SK-N-SH treated with all-trans-retinoic acid at 6 μM for 48 hours (cell line): Measurements from ENCODE around the gene RAB38.

Source experiments
- ZNF8 ChIP-seq: fragments of 450-650 bp; formaldehyde crosslinking; IDR thresholded peaks from 2 replicates; pipeline ENCODE4 v1.5.0; 2020; ENCODE audit warnings: mild to moderate bottlenecking, moderate library complexity
- TF ChIP-seq, protein P1 (sequence below): fragments of 250-450 bp; sonication (Bioruptor Pico); IDR thresholded peaks from 2 replicates; pipeline ENCODE4 v1.5.1; 2021; ENCODE audit warnings: mild to moderate bottlenecking, moderate library complexity

DNA sequence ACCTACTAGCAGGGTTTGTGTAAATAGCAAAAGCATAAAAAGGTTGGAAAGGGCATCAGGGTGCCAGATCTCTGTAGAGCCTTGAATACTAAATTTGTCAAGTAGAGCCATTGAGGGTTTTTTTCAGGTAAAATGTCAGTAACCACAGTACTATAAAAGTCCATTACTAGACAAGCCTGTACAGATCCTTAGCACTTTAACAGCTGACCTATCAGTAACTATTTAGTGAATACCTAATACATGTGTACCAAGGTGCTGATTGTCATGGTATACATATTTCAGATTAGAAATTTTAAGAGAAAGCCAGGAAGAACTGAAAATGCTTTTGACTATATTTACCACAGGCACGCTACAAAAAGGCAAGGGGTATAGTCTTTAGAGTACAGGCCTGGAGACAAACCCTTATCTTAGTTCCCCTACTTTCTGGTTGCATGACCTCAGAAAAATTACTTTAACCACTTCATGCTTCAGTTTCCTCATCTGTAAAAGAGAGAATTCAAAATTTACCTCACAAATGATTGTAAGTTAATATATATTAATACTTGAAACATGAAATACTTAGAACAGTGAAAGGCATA is 57.9 kb downstream of the RAB38 start:
- no peak for TF ChIP-seq ZNF8 (CRISPR knock-in tag)
- TF ChIP-seq, protein P1, sequence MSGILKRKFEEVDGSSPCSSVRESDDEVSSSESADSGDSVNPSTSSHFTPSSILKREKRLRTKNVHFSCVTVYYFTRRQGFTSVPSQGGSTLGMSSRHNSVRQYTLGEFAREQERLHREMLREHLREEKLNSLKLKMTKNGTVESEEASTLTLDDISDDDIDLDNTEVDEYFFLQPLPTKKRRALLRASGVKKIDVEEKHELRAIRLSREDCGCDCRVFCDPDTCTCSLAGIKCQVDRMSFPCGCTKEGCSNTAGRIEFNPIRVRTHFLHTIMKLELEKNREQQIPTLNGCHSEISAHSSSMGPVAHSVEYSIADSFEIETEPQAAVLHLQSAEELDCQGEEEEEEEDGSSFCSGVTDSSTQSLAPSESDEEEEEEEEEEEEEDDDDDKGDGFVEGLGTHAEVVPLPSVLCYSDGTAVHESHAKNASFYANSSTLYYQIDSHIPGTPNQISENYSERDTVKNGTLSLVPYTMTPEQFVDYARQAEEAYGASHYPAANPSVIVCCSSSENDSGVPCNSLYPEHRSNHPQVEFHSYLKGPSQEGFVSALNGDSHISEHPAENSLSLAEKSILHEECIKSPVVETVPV = no peak
